PC-9 (cell line): Measurements from ENCODE around the gene IAH1. TPM values are rescaled to one million over a fixed set of nuclear protein-coding genes. Genes with fewer than 3 reads are reported as not detected.
A peak's percentile ranks its signal among the peaks of the same experiment; 100 is the strongest.

Source experiments
- Bru-seq: library from RNA; stranded (reverse); fragments of 400-500 nt; gene quantifications from one replicate; lab custom pipeline; 2021; lab: Mats Ljungman, UMichigan
- BruChase-seq, 2 experiments: library from RNA; stranded (reverse); fragments of 400-500 nt; gene quantifications; one replicate each; lab custom pipeline; 2021; lab: Mats Ljungman, UMichigan
- BruUV-seq: library from RNA; stranded (reverse); fragments of 400-500 nt; replicated peaks from 2 replicates; lab custom pipeline; 2021; lab: Mats Ljungman, UMichigan
- CTCF ChIA-PET: fragments of 300-600 bp; sonication (Branson Sonifier 250); formaldehyde crosslinking; loops from one replicate; lab custom pipeline; 2022; ENCODE audit warnings: antibody characterized with exemption; lab: Charles Lee
- POLR2A ChIA-PET: fragments of 300-600 bp; sonication (Branson Sonifier 250); formaldehyde crosslinking; loops from one replicate; lab custom pipeline; 2022; ENCODE audit warnings: antibody characterized with exemption; ENCODE audit not compliant: unreplicated experiment; lab: Charles Lee
- DNase-seq, 2 experiments: peaks; one replicate each; pipeline versions ENCODE4 v3.0.0 to v3.0.0-alpha.2; 2015 to 2022; ENCODE audit warnings: mixed read lengths in 1 of 2
- H2AFZ ChIP-seq: fragments of 200-600 bp; sonication (generic); 2 replicates; pipeline ENCODE4 v1.8.1; 2017; ENCODE audit warnings: antibody characterized with exemption
- H3F3A ChIP-seq: fragments of 200-600 bp; sonication (generic); 2 replicates; pipeline ENCODE4 v1.8.1; 2017; ENCODE audit warnings: antibody characterized with exemption, mild to moderate bottlenecking, low read depth; ENCODE audit not compliant: insufficient read depth
- H3K27ac ChIP-seq: fragments of 200-600 bp; sonication (generic); 2 replicates; pipeline ENCODE4 v1.6.1; 2016; ENCODE audit warnings: mixed run types
- H3K27me3 ChIP-seq: fragments of 200-600 bp; sonication (generic); 2 replicates; pipeline ENCODE4 v1.6.1; 2016; ENCODE audit warnings: low read depth, mixed run types; ENCODE audit not compliant: insufficient read depth
- H3K36me3 ChIP-seq: fragments of 200-600 bp; sonication (generic); 2 replicates; pipeline ENCODE4 v1.6.1; 2016; ENCODE audit warnings: low read depth, mixed run types
- H3K4me1 ChIP-seq: fragments of 200-600 bp; sonication (generic); replicated peaks from 2 replicates; pipeline ENCODE4 v1.6.1; 2016; ENCODE audit warnings: mixed run types; ENCODE audit not compliant: insufficient read depth
- H3K4me2 ChIP-seq: fragments of 200-600 bp; sonication (generic); 2 replicates; pipeline ENCODE4 v1.6.1; 2017; ENCODE audit warnings: mixed run types
- H3K4me3 ChIP-seq: fragments of 200-600 bp; sonication (generic); 2 replicates; pipeline ENCODE4 v1.6.1; 2016; ENCODE audit warnings: mixed run types
- H3K79me2 ChIP-seq: fragments of 200-600 bp; sonication (generic); 2 replicates; pipeline ENCODE4 v1.6.1; 2017; ENCODE audit warnings: low read depth, mixed run types
- H3K9me2 ChIP-seq: fragments of 200-600 bp; sonication (generic); 2 replicates; pipeline ENCODE4 v1.8.1; 2017; ENCODE audit warnings: mild to moderate bottlenecking; ENCODE audit not compliant: insufficient read depth
- H3K9me3 ChIP-seq: fragments of 200-600 bp; sonication (generic); 2 replicates; pipeline ENCODE4 v1.8.1; 2016; ENCODE audit warnings: low read depth; ENCODE audit not compliant: insufficient read depth
- H4K20me1 ChIP-seq: fragments of 200-600 bp; sonication (generic); 2 replicates; pipeline ENCODE4 v1.8.1; 2017; ENCODE audit not compliant: insufficient read depth
- CTCF ChIP-seq: fragments of 200-600 bp; sonication (generic); conservative IDR thresholded peaks from 2 replicates; pipeline ENCODE4 v1.6.1; 2017; ENCODE audit warnings: mixed run types, antibody characterized with exemption, mild to moderate bottlenecking, moderate library complexity
- EZH2 ChIP-seq: fragments of 200-600 bp; sonication (generic); IDR thresholded peaks from 2 replicates; pipeline ENCODE4 v1.8.0; 2017; ENCODE audit warnings: antibody characterized with exemption, low read depth
- intact Hi-C: fragments of 100-400 bp; cut with micrococcal nuclease; formaldehyde crosslinking; loops from one replicate; pipeline ENCODE4 v1.10.0; 2022; ENCODE audit not compliant: unreplicated experiment
- long read RNA-seq: library from polyadenylated mRNA; stranded (forward); transcript quantifications from one replicate; pipeline ENCODE4 v2.0.0, GENCODE V29; 2022
- total RNA-seq: library from RNA; stranded (reverse); gene quantifications from 2 replicates; pipeline ENCODE4 v1.2.3, GENCODE V29; 2021

IAH1 gene
- total RNA-seq (28.7 and 37.3 TPM in 2 replicates), Bru-seq, nascent RNA (percentile 60 among the genes with signal in this experiment), BruChase-seq, experiment 1, labeled RNA remaining after a 2-hour chase (percentile 50 among the genes with signal in this experiment), BruChase-seq, experiment 2, labeled RNA remaining after a 6-hour chase (percentile 58 among the genes with signal in this experiment)
- long read RNA-seq, transcript IAH1-215 (6 exons, 1,266 nt): major isoform, 33 of 56 reads
- long read RNA-seq, partial matches to known transcripts: 1 of 56 reads
- long read RNA-seq, other reads (novel, unspliced or antisense): 16 of 56 reads

- Histone ChIP-seq H3F3A (peaks cover 59% of the 10 kb centered on the region), H4K20me1 (no peaks in the 10 kb centered on the region), H3K79me2 (no peaks in the 10 kb centered on the region; the same call in 1 of the 2 replicates), H3K4me1 (peaks cover 11% of the 10 kb centered on the region), H2AFZ (peak within 1 kb of the TSS; percentile 88), H3K36me3 (0 out of 2 replicates have a peak, but pooled peaks cover 4% of the 10 kb centered on the region), H3K27ac (peak within 1 kb of the TSS; percentile 58), H3K27me3 (no peaks in the 10 kb centered on the region), H3K9me2 (no peaks in the 10 kb centered on the region), H3K4me3 (peak within 1 kb of the TSS; percentile 81), H3K9me3 (no peaks in the 10 kb centered on the region), H3K4me2 (peak within 1 kb of the TSS; percentile 93)
- peak in 1 of 2 experiments; percentile 54 for DNase-seq
- intact Hi-C loops: no loop called here
- TF ChIP-seq CTCF (no peak), EZH2 (no peak)
- POLR2A ChIA-PET: interaction anchor here (0.7 kb wide), 1 partner anchor 77 kb away, joined by 3 read pairs; no protein-coding TSS in a partner anchor
- CTCF ChIA-PET: no interaction called here
- no TSS peak for BruUV-seq
Observed at GRCh38 chr2:9474361-9475057, at the start of gene IAH1. Gene IAH1 (plus strand): TSS chr2:9474551. CDS start chr2:9474567, 16 bp downstream.

GRCh38 chr2:9428965-9429577 lies 45.3 kb upstream of the IAH1 start:
- Histone ChIP-seq H3K9me3 (no peaks in the 10 kb centered on the region), H3K36me3 (peaks cover 49% of the 10 kb centered on the region), H3K4me2 (no peak overlapping the region), H3K27me3 (no peaks in the 10 kb centered on the region), H2AFZ (no peak overlapping the region), H3K9me2 (no peaks in the 10 kb centered on the region), H3F3A (no peaks in the 10 kb centered on the region; the same call in 1 of the 2 replicates), H3K27ac (no peak overlapping the region), H3K4me1 (peaks cover 13% of the 10 kb centered on the region), H3K4me3 (no peak overlapping the region), H4K20me1 (no peaks in the 10 kb centered on the region), H3K79me2 (peaks cover 30% of the 10 kb centered on the region)
- ChIA-PET CTCF (no interaction called here), POLR2A (no interaction called here)
- no TSS peak for BruUV-seq
- no peak for DNase-seq
- TF ChIP-seq CTCF (no peak), EZH2 (no peak)
- intact Hi-C loops: no loop called here
